HepG2 (cell line): ENCODE results near the gene RNU7-1. TPM values are rescaled to one million over a fixed set of nuclear protein-coding genes. Genes with fewer than 3 reads are reported as not detected.

Experiments
- BATF2 ChIP-seq: sonication (generic); formaldehyde crosslinking; IDR thresholded peaks from 2 replicates; pipeline ENCODE4 v1.8.0; 2022; ENCODE audit warnings: mild to moderate bottlenecking, missing genetic modification reagents, moderate library complexity
- BORCS8-MEF2B ChIP-seq: sonication (generic); formaldehyde crosslinking; IDR thresholded peaks from 2 replicates; pipeline ENCODE4 v1.8.0; 2022; ENCODE audit warnings: mild to moderate bottlenecking, missing genetic modification reagents
- BRF2 ChIP-seq: sonication (generic); formaldehyde crosslinking; IDR thresholded peaks from 2 replicates; pipeline ENCODE4 v1.8.1; 2022; ENCODE audit warnings: mild to moderate bottlenecking, missing genetic modification reagents
- CSRNP2 ChIP-seq: sonication (generic); formaldehyde crosslinking; conservative IDR thresholded peaks from 2 replicates; pipeline ENCODE4 v1.8.0; 2022; ENCODE audit warnings: low read depth, missing genetic modification reagents
- KLF11 ChIP-seq: IDR thresholded peaks from 2 replicates; pipeline ENCODE4 v1.6.1; 2016; ENCODE audit warnings: missing compliant biosample characterization
- MTA3 ChIP-seq: sonication (generic); formaldehyde crosslinking; IDR thresholded peaks from 2 replicates; pipeline ENCODE4 v1.4.0; 2020; ENCODE audit warnings: missing genetic modification reagents
- PLSCR1 ChIP-seq: sonication (generic); formaldehyde crosslinking; IDR thresholded peaks from 2 replicates; pipeline ENCODE4 v1.5.0; 2020; ENCODE audit warnings: missing genetic modification reagents, mild to moderate bottlenecking, borderline replicate concordance
- POLR2G ChIP-seq: fragments of 200-400 bp; formaldehyde crosslinking; IDR thresholded peaks from 2 replicates; pipeline ENCODE4 v1.6.1; 2018; ENCODE audit warnings: mild to moderate bottlenecking, low read depth, low read length, moderate library complexity
- PRPF4 ChIP-seq: fragments of 200-400 bp; formaldehyde crosslinking; IDR thresholded peaks from 2 replicates; pipeline ENCODE4 v1.6.1; 2016; ENCODE audit warnings: low read length, low read depth; ENCODE audit not compliant: poor library complexity, severe bottlenecking
- SMYD3 ChIP-seq: sonication (generic); formaldehyde crosslinking; IDR thresholded peaks from 2 replicates; pipeline ENCODE4 v1.8.1; 2023; ENCODE audit warnings: mild to moderate bottlenecking, missing genetic modification reagents
- SNAPC2 ChIP-seq: sonication (generic); formaldehyde crosslinking; IDR thresholded peaks from 2 replicates; pipeline ENCODE4 v1.8.1; 2022; ENCODE audit warnings: mild to moderate bottlenecking, missing genetic modification reagents
- SRY ChIP-seq: sonication (generic); formaldehyde crosslinking; IDR thresholded peaks from 2 replicates; pipeline ENCODE4 v1.8.0; 2022; ENCODE audit warnings: mild to moderate bottlenecking, missing genetic modification reagents
- TEF ChIP-seq: sonication (generic); formaldehyde crosslinking; IDR thresholded peaks from 2 replicates; pipeline ENCODE4 v1.5.0; 2020; ENCODE audit warnings: missing genetic modification reagents
- THAP11 ChIP-seq: IDR thresholded peaks from 2 replicates; pipeline ENCODE4 v1.6.1; 2016; ENCODE audit warnings: missing biosample characterization, missing genetic modification reagents
- YEATS2 ChIP-seq: sonication (generic); formaldehyde crosslinking; IDR thresholded peaks from 2 replicates; pipeline ENCODE4 v1.4.0; 2020; ENCODE audit warnings: missing genetic modification reagents, borderline replicate concordance
- YY1 ChIP-seq: IDR thresholded peaks from 2 replicates; pipeline ENCODE4 v1.6.1; 2011; ENCODE audit warnings: low read length, low read depth, moderate library complexity, mild to moderate bottlenecking; ENCODE audit not compliant: insufficient read depth, insufficient replicate concordance
- ZBTB42 ChIP-seq: sonication (generic); formaldehyde crosslinking; IDR thresholded peaks from 2 replicates; pipeline ENCODE4 v1.5.0; 2020; ENCODE audit warnings: mild to moderate bottlenecking, missing genetic modification reagents
- ZNF121 ChIP-seq: sonication (generic); formaldehyde crosslinking; IDR thresholded peaks from 2 replicates; pipeline ENCODE4 v1.5.0; 2020; ENCODE audit warnings: mild to moderate bottlenecking, missing genetic modification reagents
- ZNF280D ChIP-seq: sonication (generic); formaldehyde crosslinking; IDR thresholded peaks from 2 replicates; pipeline ENCODE4 v1.5.1; 2020; ENCODE audit warnings: mild to moderate bottlenecking, missing genetic modification reagents
- ZNF549 ChIP-seq: sonication (generic); formaldehyde crosslinking; IDR thresholded peaks from 2 replicates; pipeline ENCODE4 v1.5.0; 2020; ENCODE audit warnings: missing genetic modification reagents
- ZNF557 ChIP-seq: sonication (generic); formaldehyde crosslinking; IDR thresholded peaks from 2 replicates; pipeline ENCODE4 v1.4.0; 2020; ENCODE audit warnings: missing genetic modification reagents
- ZNF790 ChIP-seq: sonication (generic); formaldehyde crosslinking; IDR thresholded peaks from 2 replicates; pipeline ENCODE4 v1.8.0; 2022; ENCODE audit warnings: missing genetic modification reagents, mild to moderate bottlenecking, borderline replicate concordance
- polyA plus RNA-seq, 8 experiments: library from polyadenylated mRNA; depleted of rRNA in 3 of 8; stranded (reverse) in 7 of 8; unstranded in 1 of 8; fragments of >200 nt; fragmentation: Illumina TruSeq in 4 of 8; extraction: Trizol in 4 of 8; gene quantifications; 2 replicates each; pipeline versions ENCODE4 v1.2.1 to v1.2.3, GENCODE V29; 2011 to 2016; ENCODE audit warnings: low read depth in 4 of 8, missing spikeins in 1 of 8, mixed read lengths in 1 of 8; ENCODE audit not compliant: insufficient read depth in 1 of 8
- total RNA-seq, 5 experiments: library from RNA; depleted of rRNA; stranded (reverse); fragments of >200 nt; fragmentation: Illumina TruSeq; extraction: Trizol; gene quantifications; 2 replicates each; pipeline ENCODE4 v1.2.3, GENCODE V29; 2016; ENCODE audit warnings: low read depth in 1 of 5

RNU7-1 gene
- total and polyA plus RNA-seq, 2 of the 13 experiments (the other 11 are each of a cell fraction or from before 2014, with no cell fraction given) = not detected

GRCh38 chr12:6928703-6929407, 14.8 kb upstream of the RNU7-1 start (continued):
- TF ChIP-seq ZNF280D (no peak), ZNF121 (no peak), ZNF549 (CRISPR knock-in tag) (no peak), ZNF557 (CRISPR knock-in tag) (no peak), YY1 (no peak), TEF (CRISPR knock-in tag) (no peak), ZBTB42 (CRISPR knock-in tag) (no peak), KLF11 (CRISPR knock-in tag) (no peak), SRY (CRISPR knock-in tag) (0 out of 2 replicates have a peak, but pooled peaks have one; percentile 22), CSRNP2 (CRISPR knock-in tag) (no peak), BRF2 (CRISPR knock-in tag) (no peak), ZNF790 (CRISPR knock-in tag) (no peak), SNAPC2 (no peak), POLR2G (no peak), PRPF4 (no peak), MTA3 (no peak), THAP11 (CRISPR knock-in tag) (no peak), BORCS8-MEF2B (CRISPR knock-in tag) (no peak), BATF2 (CRISPR knock-in tag) (no peak), SMYD3 (CRISPR knock-in tag) (no peak), YEATS2 (CRISPR knock-in tag) (no peak), PLSCR1 (CRISPR knock-in tag) (no peak)
